Fibroblast of peridontal ligament (primary cell): ENCODE measurements around the gene CLCA1.

ENCODE experiments used
- DNase-seq: peaks from one replicate; pipeline ENCODE4 v3.0.0-alpha.2; 2010; ENCODE audit errors: extremely low read depth

CLCA1 gene

GRCh38 chr1:86504137-86504479, 35.4 kb downstream of the CLCA1 start:
- no peak for DNase-seq

DNA sequence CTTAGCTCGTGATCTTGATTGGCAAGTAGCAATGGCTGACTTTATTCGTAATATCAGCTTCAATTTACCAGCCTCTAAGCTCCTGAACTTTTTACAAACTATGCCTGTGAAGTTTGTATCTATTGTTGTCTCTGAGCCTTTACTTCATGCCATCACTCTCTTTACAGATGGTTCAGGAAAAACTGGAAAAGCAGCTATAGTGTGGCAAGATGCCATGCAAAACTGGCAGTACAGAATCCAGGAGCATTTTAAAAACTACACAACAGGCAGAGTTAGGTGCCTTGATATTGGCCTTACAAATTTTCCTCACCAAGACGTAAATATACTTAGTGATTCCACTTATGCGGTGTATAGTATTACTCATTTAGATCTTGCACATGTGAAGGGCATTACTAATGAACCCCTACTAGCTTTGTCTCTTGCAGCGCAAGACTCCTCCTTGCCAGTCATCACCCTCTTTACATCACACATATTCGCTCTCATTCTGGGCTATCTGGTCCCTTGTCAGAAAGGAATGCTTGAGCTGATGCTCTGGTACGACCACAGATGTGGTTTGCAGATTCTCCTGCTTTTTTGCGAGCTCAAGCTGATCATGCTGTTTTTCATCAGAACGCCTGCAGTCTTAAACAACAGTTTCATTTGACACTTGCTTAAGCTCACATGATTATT, 36.3 kb downstream of the CLCA1 start:
- DNase-seq: no peak

DNA sequence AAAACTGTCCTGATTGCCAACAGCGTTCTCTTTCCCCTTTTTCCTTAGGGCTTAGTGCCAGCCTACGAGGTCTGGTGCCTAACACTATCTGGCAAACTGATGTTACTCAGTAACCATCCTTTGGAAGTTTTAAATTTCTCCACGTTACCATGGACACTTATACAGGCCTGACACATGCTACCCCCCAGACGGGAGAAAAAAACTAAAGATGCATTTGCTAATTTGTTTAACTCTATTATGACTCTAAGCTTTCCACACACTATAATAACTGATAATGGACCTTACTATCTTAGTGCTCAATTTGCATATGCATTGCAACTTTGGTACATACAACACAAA, 36.8 kb downstream of the CLCA1 start:
- no peak for DNase-seq

- DNase-seq: peak; percentile 74
These were observed 39.3 kb downstream of the CLCA1 start for GRCh38 chr1:86507935-86508582.

DNA sequence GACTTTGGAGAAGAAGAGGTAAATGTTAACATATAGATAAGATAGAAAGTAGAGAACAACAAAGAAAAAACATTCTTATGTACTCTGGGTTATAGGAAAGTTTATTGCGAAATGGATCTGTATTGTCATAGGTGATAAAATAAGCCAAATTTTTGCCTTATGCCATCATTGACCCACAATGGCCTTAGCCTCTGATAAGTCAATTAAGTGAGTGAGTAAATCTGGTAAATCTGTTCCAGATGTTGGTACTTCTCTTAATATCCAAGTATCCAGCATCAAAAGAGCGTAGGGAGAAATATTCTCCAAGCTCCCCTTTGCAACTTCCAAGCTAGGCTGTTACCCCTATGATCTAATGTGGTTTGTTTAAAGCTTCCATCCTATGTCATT, 39.8 kb downstream of the CLCA1 start:
- peak; percentile 42 for DNase-seq

DNA sequence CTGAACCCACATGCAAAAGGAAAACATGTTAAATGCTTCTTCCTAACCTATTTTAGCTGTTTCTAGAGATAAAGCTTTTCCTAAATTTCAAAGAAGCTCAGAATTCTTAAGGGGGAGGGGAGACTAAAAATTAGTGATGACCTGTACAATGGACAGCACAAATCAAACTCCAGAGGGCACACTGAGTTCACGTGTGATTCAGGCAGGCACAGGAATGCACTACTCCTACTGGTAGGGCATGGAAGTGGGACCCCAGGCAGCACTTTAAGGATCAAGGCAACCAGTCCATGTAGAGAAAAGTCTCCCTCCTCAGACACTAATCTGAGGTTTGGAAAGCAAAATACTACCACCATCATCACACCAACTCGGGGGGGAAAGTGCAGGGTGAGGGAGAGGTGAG, 46.9 kb downstream of the CLCA1 start:
- peak; percentile 8 for DNase-seq

DNA sequence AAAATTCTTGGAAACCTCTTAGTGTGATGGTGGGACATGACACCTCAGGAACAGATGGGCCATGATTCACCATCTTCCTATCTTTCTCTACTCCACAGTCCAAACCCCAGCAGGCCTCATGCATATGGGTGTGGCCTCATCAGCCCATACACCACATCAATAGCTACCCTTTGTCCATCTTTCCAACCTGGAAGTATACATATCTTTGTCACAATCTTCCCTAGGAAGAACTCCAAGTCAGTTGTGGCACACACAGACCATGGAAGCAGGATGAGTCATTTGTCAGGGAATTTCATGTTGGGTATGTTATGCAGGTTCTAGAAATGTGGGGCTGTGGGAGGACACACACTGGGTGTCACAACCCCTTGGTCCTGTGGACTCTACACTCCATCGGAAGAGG, 47.6 kb downstream of the CLCA1 start:
- no peak for DNase-seq

DNA sequence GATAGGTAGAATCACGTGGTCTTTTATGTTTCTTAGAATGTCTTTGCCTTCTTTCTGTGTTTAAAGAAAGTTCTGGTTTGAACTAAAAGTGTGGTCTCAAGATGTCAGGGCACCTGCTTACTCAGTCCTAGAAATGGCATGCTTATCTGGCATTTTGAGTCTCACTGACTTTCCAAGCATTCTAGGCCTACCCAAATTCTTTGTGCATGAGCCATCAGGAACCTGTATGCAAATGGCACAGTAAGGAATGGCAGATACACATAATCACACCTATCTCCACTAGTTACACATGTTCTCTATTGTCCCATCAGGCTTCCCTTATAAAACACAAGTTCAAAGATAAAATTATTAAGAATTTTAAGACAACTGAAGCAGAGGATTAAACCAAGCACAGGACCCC, 48.6 kb downstream of the CLCA1 start:
- DNase-seq: no peak

DNA sequence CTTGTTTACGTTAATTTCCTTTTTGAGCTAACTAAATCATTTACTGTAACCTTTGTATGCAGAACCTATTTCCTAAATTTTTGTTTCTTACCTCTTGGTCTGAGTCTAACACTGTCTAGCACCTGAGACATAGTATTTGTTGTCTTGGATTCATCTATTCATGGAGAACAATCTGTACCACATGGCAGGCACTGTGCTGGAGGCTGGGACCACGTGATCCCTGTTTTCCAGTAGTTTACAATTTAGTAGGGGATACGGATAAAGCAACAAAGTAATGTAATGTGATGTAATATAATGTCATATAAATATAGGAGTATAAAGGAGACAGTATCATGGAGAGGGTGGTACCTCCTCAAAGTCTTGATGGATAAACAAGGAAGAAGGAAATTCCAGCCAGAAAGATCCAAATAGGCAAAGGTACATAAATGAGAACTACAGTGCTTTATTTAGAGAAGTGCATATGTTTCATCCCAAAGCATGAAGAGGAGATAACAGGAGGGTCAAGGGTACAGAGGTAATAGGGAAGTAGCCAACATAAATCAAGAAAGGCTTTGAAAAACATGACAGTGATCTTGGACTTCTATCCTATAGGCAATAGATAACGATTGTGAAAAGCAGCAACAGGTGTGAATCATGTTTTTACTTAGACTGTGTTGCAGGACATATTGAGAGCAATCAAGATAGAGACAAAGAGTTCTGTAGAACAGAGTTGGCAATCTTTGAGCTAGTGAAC, 52.2 kb downstream of the CLCA1 start:
- DNase-seq: no peak

DNA sequence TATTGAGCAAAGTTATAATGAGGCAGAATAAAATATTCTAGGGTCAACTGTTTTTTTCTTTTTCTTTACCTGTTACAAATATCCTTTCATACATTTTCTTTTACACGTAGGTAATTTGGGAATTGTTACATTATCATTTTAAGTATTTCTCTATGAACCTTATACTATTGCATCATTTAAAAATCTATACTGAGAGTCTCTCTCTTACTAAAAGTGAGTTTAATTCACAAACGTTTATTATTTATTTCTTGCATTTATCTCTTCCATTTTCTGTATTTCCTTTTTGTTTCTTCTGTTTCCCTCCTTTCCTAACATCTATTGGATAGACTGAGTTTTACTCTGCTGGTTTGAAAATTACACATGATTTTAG, 52.8 kb downstream of the CLCA1 start:
- no peak for DNase-seq

DNA sequence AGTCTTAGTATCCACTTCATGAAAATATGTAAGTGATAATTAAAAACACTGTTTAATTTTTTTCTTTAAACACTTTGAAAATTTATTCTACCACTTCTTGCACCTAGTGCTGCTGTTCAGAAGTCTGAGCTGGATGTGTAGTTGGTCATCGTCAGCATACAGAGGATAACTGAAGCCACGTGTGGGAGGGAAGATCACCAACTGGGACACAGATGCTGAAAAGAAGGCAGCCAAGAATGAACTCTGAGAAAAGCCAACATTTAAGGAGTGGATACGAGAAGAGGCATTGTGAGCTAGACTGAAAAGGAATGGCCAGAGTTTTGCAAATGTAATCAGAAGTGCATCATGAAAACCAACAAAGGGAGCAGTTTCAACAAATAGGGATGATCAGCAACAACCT, 53.5 kb downstream of the CLCA1 start:
- DNase-seq: peak; percentile 34

- DNase-seq: no peak
These were observed 55.1 kb downstream of the CLCA1 start for GRCh38 chr1:86523670-86524354.

DNA sequence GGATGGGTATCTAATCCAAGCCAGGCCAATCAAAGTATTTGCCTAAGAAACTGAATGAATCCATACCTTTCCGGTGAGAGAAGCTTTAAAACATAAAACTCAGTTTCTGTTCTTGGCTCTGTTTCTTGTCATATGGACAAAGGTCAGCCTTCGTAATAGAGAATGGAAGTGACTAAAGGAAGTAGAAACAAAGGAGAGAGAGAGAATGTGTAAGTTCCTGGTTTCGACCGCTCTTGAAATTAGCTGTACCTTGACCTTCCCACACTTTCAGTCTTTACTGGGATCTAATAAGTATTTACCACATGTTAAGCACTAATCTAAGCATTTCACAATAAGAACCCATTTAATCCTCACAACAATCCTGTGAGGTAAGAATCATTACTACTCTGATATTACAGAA, 58.6 kb downstream of the CLCA1 start:
- DNase-seq: no peak

DNA sequence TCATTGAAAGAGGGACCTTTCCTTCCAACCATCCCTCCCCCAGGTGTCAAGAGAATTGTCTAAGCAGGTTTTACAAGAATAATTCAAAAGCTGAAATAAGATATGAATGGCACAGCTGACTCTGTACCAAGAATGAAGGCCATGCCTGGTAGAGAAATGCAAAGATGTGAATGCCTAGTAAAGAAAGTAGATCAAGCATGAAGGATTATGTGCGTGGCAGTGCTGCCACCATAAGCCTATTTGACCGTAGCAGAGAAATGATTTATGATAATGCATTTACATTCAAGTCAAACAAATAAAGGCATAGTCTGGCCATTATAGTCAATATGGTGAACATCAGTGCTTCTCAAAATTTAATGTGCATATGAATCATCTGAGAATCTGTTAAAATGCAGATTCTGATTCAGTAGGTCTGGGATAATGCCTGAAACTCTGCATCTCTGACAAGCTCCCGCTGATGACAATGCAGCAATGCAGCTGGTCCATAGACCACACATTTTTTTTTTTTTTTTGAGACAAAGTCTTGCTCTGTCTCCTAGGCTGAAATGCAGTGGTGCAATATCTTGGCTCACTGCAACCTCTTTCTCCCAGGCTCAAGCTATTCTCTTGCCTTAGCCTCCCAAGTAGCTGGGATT, 61.6 kb downstream of the CLCA1 start:
- no peak for DNase-seq

GRCh38 chr1:86537928-86538695, 69.4 kb downstream of the CLCA1 start:
- DNase-seq: peak; percentile 2

- DNase-seq: no peak
These were observed 70.0 kb downstream of the CLCA1 start for GRCh38 chr1:86538775-86539174.

GRCh38 chr1:86541859-86542258, 73.1 kb downstream of the CLCA1 start:
- no peak for DNase-seq

DNA sequence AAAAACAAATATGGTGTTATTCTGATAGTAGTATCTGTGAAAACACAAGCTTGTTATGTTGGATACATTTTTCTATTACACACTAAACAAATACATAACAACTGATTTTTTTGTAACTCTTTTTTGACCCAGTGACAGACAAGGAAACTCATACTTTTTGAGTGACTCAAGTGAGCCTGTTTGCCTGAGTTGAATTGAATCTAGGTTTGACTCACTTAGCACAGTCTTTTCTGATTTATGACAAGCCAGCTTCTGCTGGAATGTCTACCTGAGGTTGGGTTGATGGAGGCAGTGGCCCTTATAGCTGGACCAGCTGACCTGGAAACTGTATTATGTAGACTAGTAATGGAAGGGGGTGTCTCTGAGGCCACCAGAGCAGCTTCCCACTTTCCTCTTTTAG, 73.9 kb downstream of the CLCA1 start:
- no peak for DNase-seq

DNA sequence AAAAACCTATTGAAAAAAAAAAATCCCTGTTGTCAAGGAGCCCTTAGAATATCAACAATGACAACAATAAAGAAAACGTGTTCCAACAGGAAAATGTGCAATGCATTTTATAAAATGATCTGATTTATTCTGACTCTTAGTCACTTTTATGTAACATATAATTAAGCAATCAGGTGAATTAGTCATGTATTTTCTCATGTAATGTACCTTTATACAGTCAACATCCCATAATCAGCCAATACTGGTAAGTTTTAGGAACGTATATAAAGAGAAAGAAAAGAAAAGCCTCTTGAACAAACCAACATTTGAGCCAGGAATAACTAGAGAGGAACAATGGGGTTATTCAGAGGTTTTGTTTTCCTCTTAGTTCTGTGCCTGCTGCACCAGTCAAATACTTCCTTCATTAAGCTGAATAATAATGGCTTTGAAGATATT, 78.1 kb downstream of the CLCA1 start, which contains the start of gene CLCA4:
Gene CLCA4 (plus strand): TSS at position 292 of the 435 bp plus-strand sequence. CDS start 42 bp downstream, at position 334.
- DNase-seq: no peak

DNA sequence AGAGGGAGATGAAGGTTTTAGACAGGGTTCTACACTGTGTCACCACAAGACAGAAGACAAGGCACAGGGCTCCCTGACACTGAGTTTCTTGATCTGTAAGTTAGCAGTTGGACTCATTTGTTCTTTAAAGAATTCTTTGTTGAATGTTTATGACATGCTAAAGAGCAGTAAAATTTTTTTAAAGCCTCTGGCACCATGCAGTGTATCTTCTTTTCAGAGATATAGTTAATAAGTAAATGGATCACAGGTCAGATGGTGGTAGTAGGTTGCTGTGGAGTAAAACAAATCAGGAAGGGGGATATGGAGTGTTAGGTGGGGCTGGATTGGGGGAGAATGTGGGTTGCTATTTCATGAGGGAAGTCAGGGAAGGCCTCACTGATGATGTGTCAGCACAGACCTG, 80.1 kb downstream of the CLCA1 start:
- no peak for DNase-seq
